Measurements from ENCODE around the gene PALM3. TPM values are rescaled to one million over a fixed set of nuclear protein-coding genes. Genes with fewer than 3 reads are reported as not detected.

Gene PALM3
- total and polyA plus RNA-seq, 5 donors from 2014 or later: not detected

DNA sequence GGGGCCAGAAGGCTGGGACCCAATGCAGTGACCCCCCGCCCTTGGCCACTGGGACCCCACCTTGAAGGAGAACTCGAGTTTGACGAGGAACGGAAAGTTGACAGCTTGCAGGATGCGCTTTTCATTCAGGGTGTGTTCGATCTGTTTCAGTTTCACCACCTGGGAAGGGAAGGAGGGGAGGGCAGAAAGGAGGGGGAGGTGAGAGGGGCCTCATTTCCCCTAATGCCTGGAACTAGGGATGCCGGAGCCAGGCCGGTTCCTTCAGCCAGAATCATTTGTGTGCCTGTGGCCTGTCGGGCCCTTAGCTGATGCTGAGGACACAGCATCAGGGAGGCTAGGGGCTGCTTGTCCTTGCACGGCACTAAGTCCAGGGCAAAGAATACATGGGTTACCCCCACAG is 40.9 kb upstream of the PALM3 start:
- H3K36me3 Mint-ChIP-seq: peaks cover 9% of the 10 kb centered on the region
- DNase-seq: no peak

DNA sequence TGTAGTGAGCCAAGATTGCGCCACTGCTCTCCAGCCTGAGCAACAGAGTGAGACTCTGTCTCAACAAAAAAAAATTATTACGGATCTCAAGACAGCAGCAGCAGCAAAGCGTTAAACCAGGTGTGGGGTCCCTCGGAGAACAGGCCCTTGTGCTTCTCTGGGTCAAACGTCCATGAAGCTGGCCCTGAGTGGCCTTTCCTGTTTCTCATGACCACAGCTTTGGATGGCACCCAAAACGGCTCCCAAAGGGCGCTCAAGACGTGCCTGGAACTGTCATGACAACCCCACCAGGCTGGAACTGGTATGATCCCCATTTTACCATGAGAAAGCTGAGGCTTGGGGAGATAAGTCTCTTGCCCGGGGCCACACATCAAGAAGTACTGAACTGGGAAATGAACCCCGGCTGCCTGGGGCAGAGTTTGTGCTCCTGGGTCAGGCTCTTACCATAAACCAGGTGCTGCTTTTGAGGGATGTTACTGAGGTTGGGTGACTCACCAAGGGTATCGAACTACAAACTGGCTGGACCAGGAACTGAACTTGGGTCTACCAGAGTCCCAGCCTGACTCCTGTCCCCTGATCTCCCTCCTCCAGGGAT is 40.3 kb upstream of the PALM3 start:
- Mint-ChIP-seq H3K27me3 (no peaks in the 10 kb centered on the region), H3K4me1 (peaks cover 0 to 3% (median 0%) of the 10 kb centered on the region in 4 donors), H3K36me3 (peaks cover 10% of the 10 kb centered on the region), H3K9me3 (no peaks in the 10 kb centered on the region), H3K27ac (no peak overlapping the region), H3K4me3 (no peak overlapping the region)
- Histone ChIP-seq H3K27me3 (ENCODE audit: control insufficient read depth, insufficient read depth, low read length) (no peaks in the 10 kb centered on the region), H3K9me3 (ENCODE audit: control insufficient read depth in 2 of 2, low read length in 2 of 2) (no peaks in the 10 kb centered on the region), H3K36me3 (ENCODE audit: control insufficient read depth, insufficient read depth, low read length) (peaks cover 34% of the 10 kb centered on the region), H3K4me1 (ENCODE audit: control insufficient read depth, insufficient read depth, low read length, poor library complexity, severe bottlenecking) (no peaks in the 10 kb centered on the region), H3K4me3 (ENCODE audit: low read depth, low read length) (no peak overlapping the region), H3K27ac (ENCODE audit: insufficient read depth, low read length, poor library complexity, severe bottlenecking) (no peak overlapping the region)
- ATAC-seq (ENCODE audit: low read depth in 2 of 2) (no peak), DNase-seq (no peak)

More for the DNA sequence above, 40.9 kb upstream of the PALM3 start:
- peaks cover 31% of the 10 kb centered on the region for H3K36me3 ChIP-seq (ENCODE audit: control insufficient read depth, insufficient read depth, low read length)
- no peak overlapping the region for H3K4me3 ChIP-seq (ENCODE audit: low read depth, low read length)
- H3K4me1 ChIP-seq (ENCODE audit: control insufficient read depth, insufficient read depth, low read length, poor library complexity, severe bottlenecking): no peaks in the 10 kb centered on the region
- no peaks in the 10 kb centered on the region for H3K9me3 Mint-ChIP-seq
- ATAC-seq (ENCODE audit: low read depth in 2 of 2): no peak
- no peak overlapping the region for H3K4me3 Mint-ChIP-seq
- H3K4me1 Mint-ChIP-seq: peaks cover 0 to 2% (median 0%) of the 10 kb centered on the region in 4 donors
- H3K27ac Mint-ChIP-seq: no peak overlapping the region
- H3K9me3 ChIP-seq (ENCODE audit: control insufficient read depth in 2 of 2, low read length in 2 of 2): no peaks in the 10 kb centered on the region
- H3K27me3 Mint-ChIP-seq: no peaks in the 10 kb centered on the region
- H3K27me3 ChIP-seq (ENCODE audit: control insufficient read depth, insufficient read depth, low read length): no peaks in the 10 kb centered on the region
- H3K27ac ChIP-seq (ENCODE audit: insufficient read depth, low read length, poor library complexity, severe bottlenecking): no peak overlapping the region

DNA sequence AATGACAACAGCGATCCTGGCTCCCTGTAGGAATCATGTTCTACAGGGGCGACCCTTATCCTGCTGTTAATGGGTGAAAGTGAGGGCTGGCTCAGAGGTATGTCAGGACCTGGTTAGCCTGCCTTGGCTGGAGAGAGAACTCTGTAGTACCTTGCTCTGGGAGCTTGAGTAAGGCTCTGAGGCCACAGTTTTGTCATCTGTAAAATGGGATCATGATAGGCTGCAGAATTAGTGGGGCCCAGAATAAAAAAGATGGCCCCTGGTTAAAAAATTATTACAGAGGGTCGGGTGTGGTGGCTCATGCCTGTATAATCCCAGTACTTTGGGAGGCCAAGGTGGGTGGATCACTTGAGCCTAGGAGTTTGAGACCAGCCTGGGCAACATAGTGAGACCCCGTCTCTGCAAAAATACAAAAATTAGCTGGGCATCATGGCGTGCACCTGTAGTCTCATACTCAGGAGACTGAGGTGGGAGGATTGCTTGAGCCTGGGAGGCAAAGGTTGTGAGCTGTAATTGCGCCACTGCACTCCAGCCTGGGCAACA is 39.2 kb upstream of the PALM3 start:
- H3K27me3 ChIP-seq (ENCODE audit: control insufficient read depth, insufficient read depth, low read length): no peaks in the 10 kb centered on the region
- no peak overlapping the region for H3K27ac ChIP-seq (ENCODE audit: insufficient read depth, low read length, poor library complexity, severe bottlenecking)
- no peaks in the 10 kb centered on the region for H3K4me1 ChIP-seq (ENCODE audit: control insufficient read depth, insufficient read depth, low read length, poor library complexity, severe bottlenecking)
- H3K36me3 Mint-ChIP-seq: peaks cover 15% of the 10 kb centered on the region
- H3K9me3 Mint-ChIP-seq: no peaks in the 10 kb centered on the region
- H3K4me3 ChIP-seq (ENCODE audit: low read depth, low read length): no peak overlapping the region
- peaks cover 41% of the 10 kb centered on the region for H3K36me3 ChIP-seq (ENCODE audit: control insufficient read depth, insufficient read depth, low read length)
- ATAC-seq (ENCODE audit: low read depth in 2 of 2) (no peak), DNase-seq (no peak)
- no peaks in the 10 kb centered on the region for H3K9me3 ChIP-seq (ENCODE audit: control insufficient read depth in 2 of 2, low read length in 2 of 2)
- H3K4me3 Mint-ChIP-seq: no peak overlapping the region
- H3K27ac Mint-ChIP-seq: peak overlapping the region in 1 of 3 donors; percentile 56
- H3K4me1 Mint-ChIP-seq: peaks cover 0 to 3% (median 0%) of the 10 kb centered on the region in 4 donors
- H3K27me3 Mint-ChIP-seq: no peaks in the 10 kb centered on the region

DNA sequence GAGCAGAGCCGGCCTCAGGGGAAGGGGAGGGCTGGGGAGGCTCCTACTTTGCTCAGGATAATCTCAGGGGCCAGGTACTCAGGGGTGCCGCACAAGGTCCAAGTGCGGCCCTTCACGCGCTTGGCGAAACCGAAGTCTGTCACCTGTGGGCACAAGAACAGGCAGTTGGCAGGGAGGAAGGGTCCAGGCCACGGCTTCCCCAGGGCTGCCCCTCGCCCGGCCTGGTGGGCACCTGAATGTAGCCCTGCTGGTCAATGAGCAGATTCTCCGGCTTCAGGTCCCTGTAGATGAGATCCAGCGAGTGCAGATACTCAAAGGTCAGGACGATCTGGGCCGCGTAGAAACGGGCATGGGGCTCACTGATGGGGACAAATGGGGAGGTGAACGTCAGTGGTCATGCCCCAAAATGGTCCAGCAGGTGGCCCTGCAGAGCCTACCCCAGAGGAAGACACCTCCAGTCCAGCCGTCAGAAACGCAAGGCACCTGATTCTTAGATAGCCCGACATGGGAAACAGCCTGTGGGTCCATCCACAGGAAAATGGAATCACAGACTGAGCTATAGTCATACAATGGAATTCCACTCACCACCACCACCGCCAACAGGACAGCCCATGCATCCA is 35.8 kb upstream of the PALM3 start:
- H3K9me3 Mint-ChIP-seq: peaks cover 0 to 8% (median 0%) of the 10 kb centered on the region in 7 donors

DNA sequence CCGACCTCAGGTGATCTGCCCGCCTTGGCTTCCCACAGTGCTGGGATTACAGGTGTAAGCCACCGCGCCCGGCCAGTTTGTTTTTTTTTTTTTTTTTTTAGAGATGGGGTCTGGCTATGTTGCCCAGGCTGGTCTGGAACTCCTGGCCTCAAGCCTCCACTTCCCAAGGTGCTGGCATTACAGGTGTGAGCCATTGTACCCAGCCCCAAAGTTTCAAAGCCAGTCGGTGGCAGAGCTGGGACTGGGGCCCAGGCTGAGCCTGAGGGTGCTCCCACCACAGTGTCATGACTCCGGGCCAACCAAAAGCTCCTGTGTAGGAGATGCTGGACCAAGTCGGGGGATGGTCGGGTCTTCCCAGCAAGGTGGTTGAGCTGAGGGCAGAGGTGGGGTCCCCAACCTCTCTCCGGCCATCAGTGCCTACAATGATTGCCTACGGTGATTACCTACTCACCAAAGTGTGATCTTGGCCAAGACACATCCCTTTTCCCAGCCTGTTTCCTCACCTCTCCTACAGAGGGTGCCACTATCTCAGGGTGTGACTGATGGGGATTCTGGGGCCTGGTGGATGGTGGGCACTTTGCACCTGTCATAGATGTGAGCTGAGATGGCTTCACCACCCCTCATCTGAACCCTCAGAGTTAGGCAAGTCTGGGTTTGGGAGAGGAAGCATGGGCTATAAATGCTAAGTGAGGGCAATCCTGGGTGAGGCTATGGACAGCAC is 34.6 kb upstream of the PALM3 start:
- H3K4me1 ChIP-seq (ENCODE audit: control insufficient read depth, insufficient read depth, low read length, poor library complexity, severe bottlenecking): peaks cover 9% of the 10 kb centered on the region
- peaks cover 5 to 20% (median 13%) of the 10 kb centered on the region in 4 donors for H3K4me1 Mint-ChIP-seq
- DNase-seq: no peak
- no peak overlapping the region for H3K27ac ChIP-seq (ENCODE audit: insufficient read depth, low read length, poor library complexity, severe bottlenecking)
- H3K9me3 ChIP-seq (ENCODE audit: control insufficient read depth in 2 of 2, low read length in 2 of 2): peaks cover 0 to 6% of the 10 kb centered on the region in 2 experiments
- peaks cover 12% of the 10 kb centered on the region for H3K27me3 Mint-ChIP-seq
- no peaks in the 10 kb centered on the region for H3K27me3 ChIP-seq (ENCODE audit: control insufficient read depth, insufficient read depth, low read length)
- peaks cover 0 to 8% (median 1%) of the 10 kb centered on the region in 7 donors for H3K9me3 Mint-ChIP-seq
- no peak overlapping the region for H3K4me3 Mint-ChIP-seq
- H3K4me3 ChIP-seq (ENCODE audit: low read depth, low read length): no peak overlapping the region
- ATAC-seq (ENCODE audit: low read depth in 2 of 2): no peak
- no peak overlapping the region for H3K27ac Mint-ChIP-seq
- H3K36me3 ChIP-seq (ENCODE audit: control insufficient read depth, insufficient read depth, low read length): peaks cover 22% of the 10 kb centered on the region
- H3K36me3 Mint-ChIP-seq: peaks cover 16% of the 10 kb centered on the region

More for the DNA sequence above, 35.8 kb upstream of the PALM3 start:
- Mint-ChIP-seq H3K4me3 (no peak overlapping the region), H3K4me1 (peaks cover 5 to 12% (median 7%) of the 10 kb centered on the region in 4 donors), H3K27me3 (peaks cover 5% of the 10 kb centered on the region), H3K36me3 (peaks cover 15% of the 10 kb centered on the region), H3K27ac (no peak overlapping the region)
- no peak for ATAC-seq (ENCODE audit: low read depth in 2 of 2)
- DNase-seq: no peak
- Histone ChIP-seq H3K27me3 (ENCODE audit: control insufficient read depth, insufficient read depth, low read length) (no peaks in the 10 kb centered on the region), H3K27ac (ENCODE audit: insufficient read depth, low read length, poor library complexity, severe bottlenecking) (no peak overlapping the region), H3K4me1 (ENCODE audit: control insufficient read depth, insufficient read depth, low read length, poor library complexity, severe bottlenecking) (no peaks in the 10 kb centered on the region), H3K4me3 (ENCODE audit: low read depth, low read length) (no peak overlapping the region), H3K9me3 (ENCODE audit: control insufficient read depth in 2 of 2, low read length in 2 of 2) (peaks cover 0 to 6% of the 10 kb centered on the region in 2 experiments), H3K36me3 (ENCODE audit: control insufficient read depth, insufficient read depth, low read length) (peaks cover 27% of the 10 kb centered on the region)

DNA sequence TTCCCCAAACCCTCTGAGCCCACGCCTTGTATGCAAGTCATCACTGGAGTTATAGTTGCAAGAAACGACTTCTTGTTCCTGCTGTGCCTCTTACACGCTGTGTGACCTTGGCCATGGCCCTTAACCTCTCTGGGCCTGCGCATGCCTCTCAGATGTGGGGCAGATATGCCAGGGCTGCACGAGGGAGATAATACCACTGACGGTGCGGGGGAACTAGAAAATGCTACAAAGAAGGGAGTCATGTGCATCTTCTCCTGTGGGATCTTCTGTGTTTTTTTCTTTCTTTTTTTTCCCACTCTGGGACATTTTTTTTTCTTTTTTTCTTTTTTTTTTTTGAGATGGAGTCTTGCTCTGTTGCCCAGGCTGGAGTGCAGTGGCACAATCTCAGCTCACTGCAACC is 33.0 kb upstream of the PALM3 start:
- peaks cover 13% of the 10 kb centered on the region for H3K36me3 ChIP-seq (ENCODE audit: control insufficient read depth, insufficient read depth, low read length)
- no peak for DNase-seq
- no peak overlapping the region for H3K27ac Mint-ChIP-seq
- H3K4me3 Mint-ChIP-seq: peak overlapping the region in 3 of 4 donors; percentile 29 to 86 (median 75)
- no peak overlapping the region for H3K27ac ChIP-seq (ENCODE audit: insufficient read depth, low read length, poor library complexity, severe bottlenecking)
- H3K9me3 ChIP-seq (ENCODE audit: control insufficient read depth in 2 of 2, low read length in 2 of 2): peaks cover 0 to 6% of the 10 kb centered on the region in 2 experiments
- H3K4me1 ChIP-seq (ENCODE audit: control insufficient read depth, insufficient read depth, low read length, poor library complexity, severe bottlenecking): peaks cover 9% of the 10 kb centered on the region
- H3K27me3 Mint-ChIP-seq: peaks cover 15% of the 10 kb centered on the region
- H3K4me3 ChIP-seq (ENCODE audit: low read depth, low read length): no peak overlapping the region
- H3K4me1 Mint-ChIP-seq: peaks cover 5 to 21% (median 15%) of the 10 kb centered on the region in 4 donors
- peaks cover 0 to 8% (median 2%) of the 10 kb centered on the region in 7 donors for H3K9me3 Mint-ChIP-seq
- peaks cover 13% of the 10 kb centered on the region for H3K36me3 Mint-ChIP-seq
- ATAC-seq (ENCODE audit: low read depth in 2 of 2): no peak
- H3K27me3 ChIP-seq (ENCODE audit: control insufficient read depth, insufficient read depth, low read length): no peaks in the 10 kb centered on the region

DNA sequence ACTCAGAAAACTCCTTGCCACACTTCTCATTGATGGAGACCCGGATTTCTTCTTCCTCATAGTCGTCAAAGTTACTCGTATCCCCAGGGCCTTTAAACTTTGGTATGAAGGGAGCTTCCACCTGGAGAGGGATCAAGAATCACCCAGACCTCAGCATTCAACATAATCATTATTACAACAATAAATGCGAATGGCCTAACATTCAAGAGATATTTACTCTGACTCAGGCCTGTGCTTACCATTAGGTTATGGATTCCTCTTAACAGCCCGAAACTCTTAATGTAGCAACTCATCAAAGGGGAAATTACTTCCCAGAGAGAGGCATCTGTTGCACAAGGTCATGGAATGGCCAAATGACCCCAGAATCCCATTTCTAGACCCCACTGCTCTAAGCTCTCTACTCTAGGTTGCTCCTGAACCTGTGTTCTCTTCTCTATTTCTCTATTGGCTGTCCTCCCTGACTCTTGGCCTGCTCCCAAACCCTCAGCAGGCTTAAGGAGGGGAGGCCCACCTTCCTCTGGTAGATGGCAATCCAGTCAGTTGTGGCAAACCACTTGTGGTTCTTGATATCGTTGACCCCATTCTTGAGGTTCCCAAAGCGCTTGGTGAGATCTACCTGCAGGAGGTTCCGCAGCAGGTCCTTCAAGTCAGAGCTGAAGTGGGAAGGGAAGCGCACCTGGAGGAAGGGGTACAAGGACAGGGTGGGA is 31.4 kb upstream of the PALM3 start:
- peaks cover 17% of the 10 kb centered on the region for H3K36me3 Mint-ChIP-seq
- peaks cover 5 to 28% (median 19%) of the 10 kb centered on the region in 4 donors for H3K4me1 Mint-ChIP-seq
- H3K4me1 ChIP-seq (ENCODE audit: control insufficient read depth, insufficient read depth, low read length, poor library complexity, severe bottlenecking): peaks cover 14% of the 10 kb centered on the region
- peaks cover 0 to 8% (median 2%) of the 10 kb centered on the region in 7 donors for H3K9me3 Mint-ChIP-seq
- peaks cover 13% of the 10 kb centered on the region for H3K36me3 ChIP-seq (ENCODE audit: control insufficient read depth, insufficient read depth, low read length)
- H3K4me3 ChIP-seq (ENCODE audit: low read depth, low read length): no peak overlapping the region
- H3K27ac Mint-ChIP-seq: peak overlapping the region; percentile 23 to 58 (median 36)
- ATAC-seq (ENCODE audit: low read depth in 2 of 2) (no peak), DNase-seq (no peak)
- peaks cover 15% of the 10 kb centered on the region for H3K27me3 Mint-ChIP-seq
- H3K9me3 ChIP-seq (ENCODE audit: control insufficient read depth in 2 of 2, low read length in 2 of 2): peaks cover 0 to 6% of the 10 kb centered on the region in 2 experiments
- peak overlapping the region; percentile 56 to 92 (median 78) for H3K4me3 Mint-ChIP-seq
- H3K27me3 ChIP-seq (ENCODE audit: control insufficient read depth, insufficient read depth, low read length): no peaks in the 10 kb centered on the region
- H3K27ac ChIP-seq (ENCODE audit: insufficient read depth, low read length, poor library complexity, severe bottlenecking): no peak overlapping the region

All from CD4-positive, CD25-positive, alpha-beta regulatory T cell (primary cell).